ENCODE measurements around the gene TSPAN13. TPM values are rescaled to one million over a fixed set of nuclear protein-coding genes. Genes with fewer than 3 reads are reported as not detected.

TSPAN13 gene
- total and polyA plus RNA-seq, 2 of the 8 experiments (the other 6 are each of a cell fraction or from before 2014, with no cell fraction given): 15.3 to 28.1 TPM

DNA sequence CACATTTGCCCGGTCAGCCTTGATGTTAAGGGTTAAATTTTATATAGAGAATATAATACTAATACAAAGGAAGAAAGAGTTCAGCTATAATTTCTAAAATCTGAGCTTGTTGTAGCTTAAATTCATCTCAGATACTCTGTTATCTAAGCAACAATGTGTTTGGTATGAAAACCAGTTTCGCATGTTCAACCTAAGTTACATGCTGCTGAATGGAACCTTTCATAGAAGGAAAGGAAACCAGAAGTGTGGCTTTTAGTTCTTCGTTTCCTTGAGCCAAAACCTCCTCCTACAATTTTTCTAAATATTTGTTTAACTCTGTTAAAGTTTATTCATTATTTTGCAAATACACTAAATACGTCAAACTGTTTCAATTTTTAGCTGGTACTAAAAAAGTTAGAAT lies 32.7 kb downstream of the TSPAN13 start:
- Histone ChIP-seq H3K79me1 (ENCODE audit: low read depth, low read length) (no peaks in the 10 kb centered on the region; the same call in 1 of the 2 replicates), H3K4me3 (ENCODE audit: extremely low read depth in 1 of 4, insufficient read depth in 2 of 4, low read depth in 3 of 4, low read length in 4 of 4) (no peak overlapping the region), H3K56ac (replicated peaks; ENCODE audit: insufficient read length, low read depth, low read length) (no peak overlapping the region), H3K4me2 (ENCODE audit: insufficient read depth in 1 of 2, low read depth in 2 of 2, low read length in 2 of 2) (no peak overlapping the region), H3K14ac (ENCODE audit: insufficient read length) (no peak overlapping the region), H2BK12ac (ENCODE audit: low read depth, low read length) (no peak overlapping the region), H3K27me3 (replicated peaks in 1 of 4; ENCODE audit: control insufficient read depth in 3 of 4, extremely low read depth in 1 of 4, insufficient read depth in 3 of 4, low read length in 3 of 4) (no peaks in the 10 kb centered on the region), H2AFZ (ENCODE audit: low read length) (no peak overlapping the region), H3K36me3 (ENCODE audit: control insufficient read depth in 2 of 4, insufficient read depth in 4 of 4, low read length in 3 of 4) (no peaks in the 10 kb centered on the region; a peak in 1 of 8 replicates), H2BK20ac (ENCODE audit: low read length) (no peak overlapping the region), H2BK5ac (ENCODE audit: low read depth, low read length) (no peak overlapping the region), H2BK15ac (ENCODE audit: low read length) (no peak overlapping the region), H3K27ac (ENCODE audit: low read depth, low read length) (no peak overlapping the region), H2BK120ac (replicated peaks; ENCODE audit: low read depth, low read length) (no peak overlapping the region), H3K23me2 (ENCODE audit: low read depth, low read length) (no peaks in the 10 kb centered on the region), H4K91ac (replicated peaks; ENCODE audit: insufficient read length, low read length) (no peak overlapping the region), H3K23ac (ENCODE audit: insufficient read length) (no peak overlapping the region), H4K20me1 (replicated peaks in 1 of 2; ENCODE audit: control insufficient read depth in 1 of 2, insufficient read depth in 2 of 2, low read length in 2 of 2) (no peaks in the 10 kb centered on the region), H4K5ac (ENCODE audit: insufficient read length, low read depth, low read length) (no peak overlapping the region), H2AK5ac (ENCODE audit: low read depth, low read length) (no peak overlapping the region), H3K18ac (ENCODE audit: extremely low read depth, low read length) (no peak overlapping the region), H3K4ac (replicated peaks; ENCODE audit: insufficient read length, low read depth, low read length) (no peak overlapping the region), H3K4me1 (replicated peaks in 1 of 4; ENCODE audit: control insufficient read depth in 3 of 4, insufficient read depth in 4 of 4, low read length in 3 of 4) (no peaks in the 10 kb centered on the region), H4K8ac (ENCODE audit: extremely low read depth, insufficient read depth, low read length) (no peak overlapping the region), H3K9me3 (ENCODE audit: insufficient read depth in 2 of 2, low read depth in 1 of 2, low read length in 1 of 2) (no peaks in the 10 kb centered on the region; a peak in 1 of 4 replicates), H3K79me2 (ENCODE audit: control insufficient read depth in 1 of 2, insufficient read depth in 2 of 2, low read length in 2 of 2) (no peaks in the 10 kb centered on the region), H3K9ac (replicated peaks in 1 of 4; ENCODE audit: extremely low read depth in 1 of 4, low read depth in 3 of 4, low read length in 3 of 4) (no peak overlapping the region)
- DNase-seq (ENCODE audit: low read depth in 1 of 2, low spot score in 2 of 2) (no peak), FAIRE-seq (no peak)
- 95% methylated on average over 4 of the region's 4 CpGs; no CpG with 5 or more reads in 1 of the 2 experiments for WGBS, 2 experiments (ENCODE audit: extremely low coverage in 1 of 2, insufficient coverage in 1 of 2, insufficient read length in 1 of 2, insufficient replicate concordance in 2 of 2, low coverage in 1 of 2, low lambda C conversion rate in 2 of 2, missing lambda C conversion rate in 1 of 2)
- ChIA-PET POLR2A (ENCODE audit: partially characterized antibody) (no interaction called here), CTCF (ENCODE audit: partially characterized antibody) (no interaction called here)
- TF ChIP-seq, protein P1, sequence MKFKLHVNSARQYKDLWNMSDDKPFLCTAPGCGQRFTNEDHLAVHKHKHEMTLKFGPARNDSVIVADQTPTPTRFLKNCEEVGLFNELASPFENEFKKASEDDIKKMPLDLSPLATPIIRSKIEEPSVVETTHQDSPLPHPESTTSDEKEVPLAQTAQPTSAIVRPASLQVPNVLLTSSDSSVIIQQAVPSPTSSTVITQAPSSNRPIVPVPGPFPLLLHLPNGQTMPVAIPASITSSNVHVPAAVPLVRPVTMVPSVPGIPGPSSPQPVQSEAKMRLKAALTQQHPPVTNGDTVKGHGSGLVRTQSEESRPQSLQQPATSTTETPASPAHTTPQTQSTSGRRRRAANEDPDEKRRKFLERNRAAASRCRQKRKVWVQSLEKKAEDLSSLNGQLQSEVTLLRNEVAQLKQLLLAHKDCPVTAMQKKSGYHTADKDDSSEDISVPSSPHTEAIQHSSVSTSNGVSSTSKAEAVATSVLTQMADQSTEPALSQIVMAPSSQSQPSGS (IDR thresholded peaks at IDR 0.05; ENCODE audit: low read length): no peak
- no peak for TF ChIP-seq BRCA1 (IDR thresholded peaks at IDR 0.05; ENCODE audit: low read depth, low read length)
- no peak for TF ChIP-seq POU5F1 (IDR thresholded peaks at IDR 0.05; ENCODE audit: low read depth, low read length)
- no peak for TF ChIP-seq YY1 (IDR thresholded peaks at IDR 0.05; ENCODE audit: low read depth, low read length)
- TF ChIP-seq RAD21 (IDR thresholded peaks at IDR 0.05 in 1 of 2, conservative IDR thresholded peaks at IDR 0.05 in 1 of 2; ENCODE audit: low read depth in 2 of 2, low read length in 2 of 2): no peak
